A549 (cell line): ENCODE measurements around the gene ANKRD23.

Experiments used
- BHLHE40 ChIP-seq: IDR thresholded peaks from 2 replicates; pipeline ENCODE4 v1.6.1; 2012; ENCODE audit warnings: low read depth, low read length, inconsistent platforms
- CTCF ChIP-seq: fragments of >200 bp; sonication (Bioruptor Twin); formaldehyde crosslinking; IDR thresholded peaks from 3 replicates; pipeline ENCODE4 v1.5.1; 2016
- RAD21 ChIP-seq, 2 experiments: fragments of >200 bp in 1 of 2; sonication (Bioruptor Twin) in 1 of 2; formaldehyde crosslinking in 1 of 2; IDR thresholded peaks in 1 of 2; conservative IDR thresholded peaks in 1 of 2; 2 replicates in 1 of 2; 3 replicates in 1 of 2; pipeline ENCODE4 v1.6.1; 2012 to 2018; ENCODE audit warnings: inconsistent platforms in 1 of 2
- RFX5 ChIP-seq: fragments of 450-650 bp; IDR thresholded peaks from 2 replicates; pipeline ENCODE4 v1.7.1; 2014; ENCODE audit warnings: antibody characterized with exemption, mild to moderate bottlenecking, moderate library complexity
- RNF2 ChIP-seq: fragments of 200-600 bp; sonication (generic); IDR thresholded peaks from 2 replicates; pipeline ENCODE4 v1.6.1; 2016; ENCODE audit warnings: low read depth, mild to moderate bottlenecking, antibody characterized with exemption, moderate library complexity, borderline replicate concordance
- SREBF2 ChIP-seq: fragments of 450-650 bp; IDR thresholded peaks from 2 replicates; pipeline ENCODE4 v1.6.1; 2014; ENCODE audit warnings: mild to moderate bottlenecking, moderate library complexity
- TF ChIP-seq, protein P1 (sequence below): fragments of 200-600 bp; sonication (generic); IDR thresholded peaks from 2 replicates; pipeline ENCODE4 v1.6.1; 2016; ENCODE audit warnings: antibody characterized with exemption, mild to moderate bottlenecking, moderate library complexity

DNA sequence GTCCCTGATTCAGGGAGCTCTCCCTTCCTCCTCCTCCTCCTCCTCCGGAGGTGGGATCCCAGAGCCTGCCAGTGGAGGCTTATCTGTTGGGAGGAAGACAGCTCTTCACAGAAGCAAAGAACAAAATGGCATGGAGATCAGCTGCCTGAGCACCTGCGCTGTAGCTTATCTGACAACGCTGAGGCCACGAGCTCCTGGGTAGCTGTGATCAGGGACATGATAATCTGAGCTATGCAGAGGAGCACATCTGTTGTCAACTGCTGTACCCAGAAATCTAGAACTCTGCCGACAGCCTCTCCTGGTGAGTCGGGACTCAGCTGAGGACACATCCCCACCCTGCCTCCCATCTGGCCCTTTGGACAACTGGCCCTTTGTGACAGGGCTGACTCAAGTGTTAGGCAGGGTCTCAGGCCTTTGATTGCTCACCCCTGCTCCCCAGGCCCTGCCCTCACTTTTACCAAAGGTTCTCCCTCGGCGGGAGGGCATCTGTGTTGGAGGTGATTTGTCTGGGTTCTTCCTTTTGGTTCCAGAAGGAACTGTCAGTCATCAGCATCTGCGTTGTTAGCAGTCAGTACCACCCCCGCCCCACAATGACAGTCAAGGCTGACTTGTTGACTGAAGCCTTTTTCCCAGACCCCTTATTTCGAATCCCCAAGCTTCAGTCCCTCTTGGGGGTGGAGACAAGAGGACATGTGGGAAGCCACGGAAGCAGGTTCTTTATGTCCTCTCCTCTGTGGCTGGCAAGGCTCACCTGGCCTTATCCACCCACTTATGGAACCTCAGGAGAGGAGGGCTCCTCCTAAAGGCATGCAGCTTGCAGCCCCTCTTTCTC lies 33.7 kb downstream of the ANKRD23 start:
- TF ChIP-seq RAD21 (conservative IDR thresholded peaks at IDR 0.05 in 1 of 2, IDR thresholded peaks at IDR 0.05 in 1 of 2): no peak
- TF ChIP-seq RFX5: no peak
- TF ChIP-seq CTCF: no peak
- TF ChIP-seq RNF2: no peak
- no peak for TF ChIP-seq BHLHE40
- no peak for TF ChIP-seq SREBF2
- TF ChIP-seq, protein P1, sequence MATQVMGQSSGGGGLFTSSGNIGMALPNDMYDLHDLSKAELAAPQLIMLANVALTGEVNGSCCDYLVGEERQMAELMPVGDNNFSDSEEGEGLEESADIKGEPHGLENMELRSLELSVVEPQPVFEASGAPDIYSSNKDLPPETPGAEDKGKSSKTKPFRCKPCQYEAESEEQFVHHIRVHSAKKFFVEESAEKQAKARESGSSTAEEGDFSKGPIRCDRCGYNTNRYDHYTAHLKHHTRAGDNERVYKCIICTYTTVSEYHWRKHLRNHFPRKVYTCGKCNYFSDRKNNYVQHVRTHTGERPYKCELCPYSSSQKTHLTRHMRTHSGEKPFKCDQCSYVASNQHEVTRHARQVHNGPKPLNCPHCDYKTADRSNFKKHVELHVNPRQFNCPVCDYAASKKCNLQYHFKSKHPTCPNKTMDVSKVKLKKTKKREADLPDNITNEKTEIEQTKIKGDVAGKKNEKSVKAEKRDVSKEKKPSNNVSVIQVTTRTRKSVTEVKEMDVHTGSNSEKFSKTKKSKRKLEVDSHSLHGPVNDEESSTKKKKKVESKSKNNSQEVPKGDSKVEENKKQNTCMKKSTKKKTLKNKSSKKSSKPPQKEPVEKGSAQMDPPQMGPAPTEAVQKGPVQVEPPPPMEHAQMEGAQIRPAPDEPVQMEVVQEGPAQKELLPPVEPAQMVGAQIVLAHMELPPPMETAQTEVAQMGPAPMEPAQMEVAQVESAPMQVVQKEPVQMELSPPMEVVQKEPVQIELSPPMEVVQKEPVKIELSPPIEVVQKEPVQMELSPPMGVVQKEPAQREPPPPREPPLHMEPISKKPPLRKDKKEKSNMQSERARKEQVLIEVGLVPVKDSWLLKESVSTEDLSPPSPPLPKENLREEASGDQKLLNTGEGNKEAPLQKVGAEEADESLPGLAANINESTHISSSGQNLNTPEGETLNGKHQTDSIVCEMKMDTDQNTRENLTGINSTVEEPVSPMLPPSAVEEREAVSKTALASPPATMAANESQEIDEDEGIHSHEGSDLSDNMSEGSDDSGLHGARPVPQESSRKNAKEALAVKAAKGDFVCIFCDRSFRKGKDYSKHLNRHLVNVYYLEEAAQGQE: no peak
